Activated CD8-positive, alpha-beta memory T cell treated with anti-CD3 and anti-CD28 coated beads for 4 hours (primary cell): ENCODE data around the gene FXYD5.

Experiments used
- DNase-seq, 2 donors: peaks; one replicate each; pipeline ENCODE4 v3.0.0-alpha.2; 2020; ENCODE audit warnings: low read depth in 2 of 2

Gene FXYD5, protein sequence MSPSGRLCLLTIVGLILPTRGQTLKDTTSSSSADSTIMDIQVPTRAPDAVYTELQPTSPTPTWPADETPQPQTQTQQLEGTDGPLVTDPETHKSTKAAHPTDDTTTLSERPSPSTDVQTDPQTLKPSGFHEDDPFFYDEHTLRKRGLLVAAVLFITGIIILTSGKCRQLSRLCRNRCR

GRCh38 chr19:35154525-35155406, at the start of gene FXYD5:
FXYD5 (plus strand) TSS chr19:35154735; CDS start chr19:35155551, 816 bp downstream.
- DNase-seq = peak; percentile 67 to 78

DNA sequence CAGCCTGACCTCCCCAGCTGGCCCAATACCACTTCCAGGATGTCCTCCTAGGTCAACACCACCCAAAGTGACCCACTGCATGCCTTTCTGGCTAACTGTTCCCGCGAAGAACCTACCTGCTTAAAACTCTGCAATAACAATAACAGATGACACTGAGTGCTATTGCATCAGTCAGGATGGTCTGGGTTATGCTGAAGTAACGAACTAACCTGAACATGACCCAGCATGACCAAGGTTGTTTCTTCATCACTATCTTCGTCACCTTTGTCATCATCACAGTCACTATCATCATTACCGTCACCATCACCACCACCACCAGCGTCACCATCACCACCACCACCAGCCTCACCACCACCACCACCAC, 49.5 kb upstream of the FXYD5 start:
- DNase-seq = no peak

DNA sequence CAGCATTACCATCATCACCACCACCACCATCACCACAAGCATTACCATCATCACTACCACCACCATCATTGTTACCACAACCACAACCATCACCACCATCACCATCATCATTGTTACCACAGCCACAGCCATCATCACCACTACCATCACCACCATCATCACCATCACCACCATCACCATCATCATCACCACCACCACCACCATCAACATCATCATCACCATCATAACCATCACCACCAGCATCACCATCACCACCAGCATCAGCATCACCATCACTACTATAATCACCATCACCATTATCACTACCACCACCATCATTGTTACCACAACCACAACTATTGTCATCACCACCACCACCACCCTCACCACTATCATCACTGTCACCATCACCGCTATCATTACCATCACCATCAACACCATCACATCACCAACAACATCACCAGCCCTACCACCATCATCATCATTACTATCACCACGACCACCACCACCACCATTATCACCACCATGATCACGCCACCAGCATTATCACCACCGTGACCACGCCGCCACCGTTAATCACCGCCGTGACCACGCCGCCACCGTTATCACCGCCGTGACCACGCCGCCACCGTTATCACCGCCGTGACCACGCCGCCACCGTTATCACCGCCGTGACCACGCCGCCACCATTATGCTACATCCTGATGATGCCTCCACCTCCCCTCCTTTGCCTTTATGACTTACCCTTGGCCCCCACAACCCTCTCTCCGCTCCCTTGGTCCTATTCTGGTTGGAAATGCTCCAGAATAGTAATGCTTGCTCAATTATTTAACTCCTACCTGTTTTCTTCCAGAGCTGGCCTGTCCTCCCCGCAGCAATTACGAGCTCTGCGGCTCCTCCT, 48.9 kb upstream of the FXYD5 start:
- DNase-seq = no peak

GRCh38 chr19:35106291-35106583, 48.3 kb upstream of the FXYD5 start:
- DNase-seq = no peak

DNA sequence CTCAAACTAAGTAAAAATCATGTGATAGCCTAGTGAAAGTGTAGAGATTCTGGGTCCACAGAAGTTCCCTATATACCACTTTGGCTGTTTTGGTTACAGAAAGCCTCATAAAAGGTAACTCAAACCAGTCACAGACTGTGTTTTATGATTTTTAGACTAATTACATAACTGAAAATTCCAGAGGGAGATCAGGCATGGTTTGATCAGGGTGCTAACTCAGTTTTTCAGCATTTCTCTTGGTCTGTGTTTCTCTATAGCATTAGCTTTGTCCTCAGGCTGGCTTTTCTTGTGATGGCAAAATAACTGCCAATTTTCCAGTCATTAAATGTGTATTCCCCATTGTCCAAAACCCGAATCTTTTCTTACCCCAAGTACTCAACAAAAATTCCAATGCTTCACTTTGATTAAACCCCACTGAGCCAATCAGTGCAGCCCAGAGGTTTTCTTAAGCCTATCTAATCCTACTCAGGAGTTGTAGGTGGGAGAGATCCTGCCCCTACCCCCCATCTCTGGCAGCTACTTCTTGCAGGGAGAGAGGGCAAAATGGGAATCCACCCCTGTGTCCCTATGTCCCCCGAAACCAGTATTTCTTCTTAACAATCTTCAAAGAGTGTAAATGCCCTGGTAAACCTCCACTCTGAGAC, 47.5 kb upstream of the FXYD5 start:
- DNase-seq = no peak

DNA sequence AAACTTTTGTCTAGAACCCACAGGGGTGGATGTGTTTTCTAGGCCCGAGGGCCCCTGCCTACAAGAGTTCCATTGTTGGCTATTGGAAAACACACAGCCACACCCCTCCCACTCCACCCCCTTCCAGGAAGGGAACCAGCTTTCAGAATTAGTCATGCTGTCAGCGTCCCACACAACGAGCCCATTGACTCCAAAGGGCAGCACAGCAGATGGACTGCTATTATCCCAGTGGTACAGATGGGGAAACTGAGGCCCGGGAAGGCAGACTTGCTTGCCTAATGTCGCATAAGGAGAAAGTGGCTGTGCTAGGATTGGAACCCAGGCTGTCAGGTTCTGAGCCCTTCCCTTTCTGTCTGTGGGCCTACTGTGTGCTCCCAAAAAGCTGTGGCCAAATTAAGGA, 47.0 kb upstream of the FXYD5 start:
- no peak for DNase-seq

- DNase-seq = no peak
These were observed 45.8 kb upstream of the FXYD5 start for GRCh38 chr19:35108730-35109129.

- DNase-seq = no peak
These were observed 45.0 kb upstream of the FXYD5 start for GRCh38 chr19:35109395-35110112.

DNA sequence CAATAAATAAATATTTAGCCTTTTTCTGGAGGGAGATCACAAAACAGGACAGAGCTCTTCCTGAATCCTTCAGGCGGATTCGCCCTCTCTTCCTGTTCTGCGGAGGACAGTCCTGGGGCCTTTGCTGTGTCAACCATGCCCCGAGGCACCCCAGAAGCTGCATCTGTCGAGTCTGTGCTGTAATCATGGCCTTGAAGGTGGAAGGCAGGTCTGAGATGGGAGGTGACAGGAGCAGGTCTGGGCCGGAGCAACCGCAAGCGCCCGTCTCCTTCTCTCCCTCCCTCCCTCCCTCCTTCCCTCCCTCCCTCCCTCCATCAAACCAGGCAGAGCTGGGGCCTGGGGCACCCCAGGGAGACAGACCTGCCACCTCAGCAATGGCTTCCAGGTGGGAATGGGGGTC, 43.6 kb upstream of the FXYD5 start:
- no peak for DNase-seq

- no peak for DNase-seq
These were observed 41.4 kb upstream of the FXYD5 start for GRCh38 chr19:35112995-35113688.

DNA sequence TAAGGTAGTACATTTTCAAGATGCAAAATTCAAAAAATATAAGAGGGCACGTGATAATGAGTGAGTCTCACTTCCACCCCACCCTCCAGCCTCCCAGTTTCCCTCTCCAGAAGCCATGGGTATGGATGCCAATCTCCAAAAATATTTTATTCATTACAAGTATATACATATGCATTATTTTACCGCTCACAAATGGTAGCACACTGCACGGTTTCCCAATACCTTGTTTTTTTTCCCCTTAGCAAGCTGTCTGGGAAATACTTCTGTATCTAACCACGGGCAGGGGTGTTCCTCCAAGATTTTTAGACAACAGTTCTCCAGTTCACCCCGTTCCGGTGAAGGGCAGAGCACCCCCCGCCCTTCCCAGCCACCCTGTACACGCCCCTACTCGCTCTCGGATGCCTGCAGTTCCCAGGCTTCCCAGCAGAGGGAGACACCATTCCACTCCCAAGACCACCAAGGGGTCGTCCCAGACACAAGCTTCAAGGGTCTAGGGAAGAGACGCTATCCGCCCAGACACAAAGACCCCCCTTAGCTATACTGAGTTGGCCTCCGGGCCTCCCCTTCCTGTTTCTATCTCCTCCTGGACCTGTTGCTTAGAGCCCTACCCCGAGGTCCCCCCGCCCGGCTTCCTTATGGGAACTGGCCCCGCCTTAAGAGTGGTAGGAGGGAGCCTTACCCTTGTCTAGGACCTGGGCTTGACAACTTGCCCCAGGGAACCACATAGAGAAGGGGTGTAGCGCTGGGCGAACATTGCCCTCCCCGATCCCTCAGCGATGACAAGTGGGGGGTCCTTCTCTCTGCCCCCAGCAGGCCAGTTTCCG, 40.0 kb upstream of the FXYD5 start:
- peak; percentile 25 to 47 for DNase-seq

DNA sequence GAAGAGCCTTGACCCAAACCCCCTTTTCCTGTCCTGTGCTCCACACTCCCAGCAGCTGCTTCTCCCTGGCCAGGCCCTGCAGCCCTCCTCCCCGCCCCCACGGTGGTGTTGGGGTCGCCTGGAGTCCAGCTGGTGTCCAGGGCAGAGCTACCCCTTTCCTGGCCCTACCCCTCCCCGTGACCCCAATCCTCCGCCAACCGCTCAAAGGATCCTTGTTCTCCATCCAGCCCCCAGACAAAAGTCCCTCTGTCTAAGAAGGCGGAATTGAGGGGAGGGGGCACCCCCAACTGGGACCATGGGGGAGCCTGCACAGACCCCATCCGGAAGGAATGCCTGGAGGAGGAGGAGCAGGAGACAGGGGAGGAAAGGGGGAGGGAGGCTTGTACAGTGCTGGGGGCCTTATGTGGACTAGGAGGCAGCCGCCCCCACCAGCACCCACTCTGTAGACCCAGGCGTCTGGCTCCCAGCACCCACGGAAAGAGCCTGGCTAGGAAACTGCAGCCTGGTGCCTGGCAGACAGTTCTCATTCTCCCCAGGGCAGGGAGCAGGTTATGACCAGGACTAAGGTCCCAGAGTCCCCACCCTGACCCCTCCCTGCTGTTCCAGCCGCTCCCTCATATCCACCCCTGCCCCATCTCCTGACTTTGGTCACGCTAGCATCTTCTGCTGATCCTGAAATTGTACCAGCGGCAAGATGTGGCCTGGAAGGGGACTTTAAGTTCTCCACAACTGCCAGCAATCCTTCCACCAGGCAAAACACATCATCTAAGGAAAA, 39.2 kb upstream of the FXYD5 start, which contains the start of gene FXYD3:
Gene FXYD3, plus strand, starts transcription at position 647 of the 775 bp plus-strand sequence. CDS start 3,554 bp downstream, outside the sequence.
- DNase-seq = no peak

- DNase-seq = no peak
These were observed 38.3 kb upstream of the FXYD5 start for GRCh38 chr19:35116072-35116801.

GRCh38 chr19:35117116-35117515, 37.4 kb upstream of the FXYD5 start:
- DNase-seq = no peak

GRCh38 chr19:35117799-35118198, 36.7 kb upstream of the FXYD5 start:
- DNase-seq = no peak

GRCh38 chr19:35118268-35119020, 36.1 kb upstream of the FXYD5 start:
- DNase-seq = no peak

- no peak for DNase-seq
These were observed 35.4 kb upstream of the FXYD5 start for GRCh38 chr19:35119091-35119490.
